Measurements from ENCODE around the gene CD2AP. TPM values are rescaled to one million over a fixed set of nuclear protein-coding genes. Genes with fewer than 3 reads are reported as not detected.
A peak's percentile ranks its signal among the peaks of the same experiment; 100 is the strongest.

Gene CD2AP, protein sequence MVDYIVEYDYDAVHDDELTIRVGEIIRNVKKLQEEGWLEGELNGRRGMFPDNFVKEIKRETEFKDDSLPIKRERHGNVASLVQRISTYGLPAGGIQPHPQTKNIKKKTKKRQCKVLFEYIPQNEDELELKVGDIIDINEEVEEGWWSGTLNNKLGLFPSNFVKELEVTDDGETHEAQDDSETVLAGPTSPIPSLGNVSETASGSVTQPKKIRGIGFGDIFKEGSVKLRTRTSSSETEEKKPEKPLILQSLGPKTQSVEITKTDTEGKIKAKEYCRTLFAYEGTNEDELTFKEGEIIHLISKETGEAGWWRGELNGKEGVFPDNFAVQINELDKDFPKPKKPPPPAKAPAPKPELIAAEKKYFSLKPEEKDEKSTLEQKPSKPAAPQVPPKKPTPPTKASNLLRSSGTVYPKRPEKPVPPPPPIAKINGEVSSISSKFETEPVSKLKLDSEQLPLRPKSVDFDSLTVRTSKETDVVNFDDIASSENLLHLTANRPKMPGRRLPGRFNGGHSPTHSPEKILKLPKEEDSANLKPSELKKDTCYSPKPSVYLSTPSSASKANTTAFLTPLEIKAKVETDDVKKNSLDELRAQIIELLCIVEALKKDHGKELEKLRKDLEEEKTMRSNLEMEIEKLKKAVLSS
- 15.7 TPM for polyA plus RNA-seq (2012; ENCODE audit: low read depth, missing spikeins)

DNA sequence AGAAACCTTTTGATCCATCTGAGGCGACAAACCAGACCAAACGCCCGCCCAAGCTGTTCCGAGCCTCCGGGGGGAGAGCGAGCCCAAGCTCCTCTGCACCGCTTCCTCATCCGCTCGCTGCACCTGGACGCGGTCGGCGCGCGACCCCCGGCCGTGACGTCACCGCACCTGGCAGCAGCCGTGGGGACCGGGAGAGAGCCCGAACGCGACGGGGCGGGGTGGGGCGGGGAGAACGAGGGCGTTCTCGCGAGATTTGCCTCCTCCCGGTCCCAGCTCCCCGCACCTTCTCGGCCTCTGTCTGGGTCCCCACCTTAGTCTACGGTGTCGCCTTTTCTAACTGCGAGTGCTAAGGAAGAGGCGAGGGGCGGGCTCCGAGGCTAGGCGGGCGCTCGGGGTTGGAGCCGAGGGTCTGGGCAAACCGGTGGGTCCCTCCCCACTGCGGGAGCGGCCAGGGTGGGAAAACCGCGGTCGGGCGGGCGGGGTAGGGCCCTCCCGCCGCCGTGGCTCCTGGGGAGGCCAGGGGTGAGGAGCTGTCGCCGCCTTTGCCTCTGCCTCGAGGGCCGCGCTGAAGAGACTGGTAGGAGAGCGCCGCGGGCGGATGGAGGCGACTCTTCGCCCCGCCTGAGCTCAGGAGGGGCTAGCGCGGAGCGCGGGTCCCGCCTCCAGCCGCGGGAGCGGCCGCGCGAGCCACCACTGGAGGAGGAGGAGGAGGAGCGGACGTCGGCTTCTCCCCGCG is at the start of gene CD2AP:
Gene CD2AP, plus strand, starts transcription at position 293 of the 736 bp plus-strand sequence. CDS start 456 bp downstream, outside the sequence.
- FAIRE-seq = peak; percentile 97
- TF ChIP-seq POLR2AphosphoS5 (IDR thresholded peaks at IDR 0.05; ENCODE audit: low read depth, low read length) = peak; percentile 84; the same call in 1 of the 2 replicates
- TF ChIP-seq PAX5 (IDR thresholded peaks at IDR 0.05; ENCODE audit: insufficient read depth, low read length, severe bottlenecking) = peak; percentile 15
- TF ChIP-seq TAF1 (IDR thresholded peaks at IDR 0.05; ENCODE audit: low read depth, low read length) = peak; percentile 47
- TF ChIP-seq POLR2A (IDR thresholded peaks at IDR 0.05; ENCODE audit: low read depth, low read length) = peak; percentile 82
- no peak for TF ChIP-seq POU2F2 (IDR thresholded peaks at IDR 0.05; ENCODE audit: low read depth, low read length)
- TF ChIP-seq SPI1 (IDR thresholded peaks at IDR 0.05; ENCODE audit: low read depth, low read length) = peak; percentile 56
- DNase-seq (ENCODE audit: insufficient read length, low spot score) = peak; percentile 77

DNA sequence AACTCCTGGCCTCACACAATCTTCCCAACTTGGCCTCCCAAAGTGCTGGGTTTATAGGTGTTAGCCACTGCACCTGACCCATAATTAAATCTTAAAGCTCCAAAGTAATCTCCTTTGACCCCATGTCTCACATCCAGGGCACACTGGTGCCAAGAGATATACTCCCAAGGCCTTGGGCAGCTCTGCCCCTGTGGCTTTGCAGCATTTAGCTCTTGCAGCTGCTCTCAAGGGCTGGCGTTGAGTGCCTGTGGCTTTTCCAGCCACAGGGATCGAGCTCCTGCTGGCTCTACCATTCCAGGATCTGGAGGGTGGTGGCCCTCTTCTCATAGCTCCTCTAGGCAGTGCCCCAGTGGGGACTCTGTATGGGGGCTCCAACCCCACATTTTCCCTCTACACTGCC is 49.3 kb upstream of the CD2AP start:
- DNase-seq (ENCODE audit: insufficient read length, low spot score) = no peak
- FAIRE-seq = no peak
- no peak for TF ChIP-seq SPI1 (IDR thresholded peaks at IDR 0.05; ENCODE audit: low read depth, low read length)
- no peak for TF ChIP-seq POLR2AphosphoS5 (IDR thresholded peaks at IDR 0.05; ENCODE audit: low read depth, low read length)
- TF ChIP-seq PAX5 (IDR thresholded peaks at IDR 0.05; ENCODE audit: insufficient read depth, low read length, severe bottlenecking) = no peak
- no peak for TF ChIP-seq POU2F2 (IDR thresholded peaks at IDR 0.05; ENCODE audit: low read depth, low read length)
- TF ChIP-seq TAF1 (IDR thresholded peaks at IDR 0.05; ENCODE audit: low read depth, low read length) = no peak
- TF ChIP-seq POLR2A (IDR thresholded peaks at IDR 0.05; ENCODE audit: low read depth, low read length) = no peak

DNA sequence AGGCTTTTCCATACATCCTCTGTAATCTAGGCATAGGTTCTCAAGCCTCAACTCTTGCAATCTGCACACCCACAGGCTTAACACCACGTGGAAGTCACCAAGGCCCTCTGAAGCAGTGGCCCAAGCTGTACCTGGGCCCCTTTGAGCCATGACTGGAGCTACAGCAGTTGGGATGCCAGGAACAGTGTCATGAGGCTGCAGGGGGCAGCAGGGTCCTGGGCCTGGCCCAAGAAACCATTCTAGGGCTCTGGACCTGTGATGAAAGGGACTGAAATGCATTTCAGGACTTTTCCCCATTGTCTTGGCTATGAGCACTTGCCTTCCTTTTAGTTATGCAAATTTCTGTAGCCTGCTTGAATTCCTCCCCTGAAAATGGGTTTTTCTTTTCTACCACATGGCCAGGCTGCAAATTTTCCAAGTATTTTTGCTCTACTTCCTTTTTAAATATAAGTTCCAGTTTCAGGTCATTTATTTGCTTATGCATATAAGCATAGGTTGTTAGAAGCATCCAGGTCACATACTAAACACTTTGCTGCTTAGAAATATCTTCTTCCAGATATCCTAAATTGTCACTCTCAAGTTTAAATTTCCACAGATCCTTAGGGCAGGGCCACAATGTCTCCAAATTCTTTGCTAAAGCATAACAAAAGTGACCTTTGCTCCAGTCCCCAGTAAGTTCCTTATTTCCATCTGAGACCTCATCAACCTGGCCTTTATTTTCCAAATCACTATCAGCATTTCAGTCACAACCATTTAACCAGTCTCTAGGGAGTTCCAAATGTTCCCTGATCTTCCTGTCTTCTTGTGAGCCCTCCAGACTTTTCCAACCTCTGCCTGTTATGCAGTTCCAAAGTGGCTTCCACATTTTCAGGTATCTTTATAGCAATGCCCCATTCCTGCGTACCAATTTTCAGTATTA is 48.6 kb upstream of the CD2AP start:
- FAIRE-seq = no peak
- TF ChIP-seq POLR2A (IDR thresholded peaks at IDR 0.05; ENCODE audit: low read depth, low read length) (no peak), TAF1 (IDR thresholded peaks at IDR 0.05; ENCODE audit: low read depth, low read length) (no peak)
- DNase-seq (ENCODE audit: insufficient read length, low spot score) = no peak

DNA sequence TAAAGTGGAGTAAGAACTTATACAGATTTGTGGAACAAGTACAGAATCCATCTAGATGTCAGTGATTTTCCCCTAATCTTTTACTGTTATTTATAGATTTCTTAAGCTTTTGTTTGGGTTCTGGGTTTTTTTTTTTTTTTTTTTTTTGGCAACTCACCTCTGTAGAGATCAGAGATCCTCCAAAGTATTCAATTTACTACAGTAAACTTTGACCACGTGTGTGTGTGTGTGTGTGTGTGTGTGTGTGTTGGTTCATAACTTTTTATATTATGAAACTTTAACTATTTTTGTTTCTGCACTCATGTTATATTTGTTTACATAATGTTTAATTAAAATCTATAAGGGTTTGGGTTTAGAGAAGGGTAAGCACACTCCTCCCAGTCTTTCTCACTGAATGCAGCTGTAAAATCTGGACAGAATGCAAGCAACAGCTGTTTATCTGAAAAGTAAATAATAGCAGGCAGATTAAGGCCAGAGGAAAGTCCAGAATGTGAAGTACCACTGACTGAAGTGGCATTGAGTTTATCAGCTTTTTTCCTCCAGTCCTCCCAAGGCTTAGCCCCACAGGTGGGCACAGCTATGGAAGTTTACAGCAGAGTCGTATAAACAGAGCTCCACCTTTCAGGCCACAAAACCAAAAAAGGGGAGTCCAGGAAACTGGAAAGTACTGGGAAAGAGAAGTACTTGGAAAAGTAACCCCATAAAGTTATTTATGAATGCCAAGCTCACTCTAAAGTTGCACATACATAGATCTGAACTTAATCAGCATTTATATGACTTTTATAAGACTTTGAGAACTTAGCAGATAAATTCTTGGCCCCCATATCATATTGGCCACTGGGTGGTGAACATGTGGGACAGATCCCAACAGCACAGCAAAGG is 43.0 kb upstream of the CD2AP start:
- DNase-seq (ENCODE audit: insufficient read length, low spot score) = no peak
- FAIRE-seq = peak; percentile 13
- TF ChIP-seq POU2F2 (IDR thresholded peaks at IDR 0.05; ENCODE audit: low read depth, low read length) (no peak), PAX5 (IDR thresholded peaks at IDR 0.05; ENCODE audit: insufficient read depth, low read length, severe bottlenecking) (no peak), POLR2A (IDR thresholded peaks at IDR 0.05; ENCODE audit: low read depth, low read length) (no peak), POLR2AphosphoS5 (IDR thresholded peaks at IDR 0.05; ENCODE audit: low read depth, low read length) (no peak), SPI1 (IDR thresholded peaks at IDR 0.05; ENCODE audit: low read depth, low read length) (no peak), TAF1 (IDR thresholded peaks at IDR 0.05; ENCODE audit: low read depth, low read length) (no peak)

DNA sequence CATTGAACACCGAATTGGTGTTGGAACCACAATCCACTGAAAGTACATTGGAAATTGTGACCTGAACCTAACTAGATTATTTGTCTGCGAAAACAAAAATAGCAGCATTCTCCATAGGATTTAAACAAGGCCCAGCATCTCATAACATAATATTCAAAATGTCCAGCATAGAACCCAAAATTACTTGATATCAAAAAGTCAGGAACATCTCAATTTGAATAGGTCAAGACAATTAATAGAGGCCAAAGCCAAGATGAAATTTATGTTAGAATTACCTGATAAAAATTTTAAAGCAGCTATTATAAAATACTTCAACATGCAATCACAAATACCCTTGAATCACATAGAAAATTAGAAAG is 42.4 kb upstream of the CD2AP start:
- FAIRE-seq (no peak), DNase-seq (ENCODE audit: insufficient read length, low spot score) (no peak)
- no peak for TF ChIP-seq POLR2A (IDR thresholded peaks at IDR 0.05; ENCODE audit: low read depth, low read length)
- TF ChIP-seq SPI1 (IDR thresholded peaks at IDR 0.05; ENCODE audit: low read depth, low read length) = no peak

DNA sequence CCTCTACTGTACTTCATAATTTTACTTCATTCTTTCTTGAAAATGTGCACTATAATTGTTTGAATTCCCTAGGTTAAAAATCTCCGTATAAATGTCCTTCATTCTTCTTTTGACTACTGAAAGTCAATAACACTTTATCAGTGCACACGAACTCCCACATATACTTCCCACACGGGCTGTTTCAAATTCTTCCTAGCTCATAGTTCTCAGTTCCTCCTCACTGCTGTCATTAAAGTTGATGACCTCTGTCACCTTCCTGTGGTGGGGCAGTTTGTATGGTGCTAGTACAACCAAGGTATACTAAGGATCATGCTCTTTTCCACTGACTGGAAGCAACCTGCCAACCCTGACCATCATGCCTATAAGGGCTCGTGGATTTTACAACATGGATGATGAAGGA is 40.0 kb upstream of the CD2AP start:
- TF ChIP-seq PAX5 (IDR thresholded peaks at IDR 0.05; ENCODE audit: insufficient read depth, low read length, severe bottlenecking) = no peak
- TF ChIP-seq POLR2A (IDR thresholded peaks at IDR 0.05; ENCODE audit: low read depth, low read length) = no peak
- peak; percentile 96 for TF ChIP-seq SPI1 (IDR thresholded peaks at IDR 0.05; ENCODE audit: low read depth, low read length)
- peak; percentile 59; the same call in 1 of the 2 replicates for TF ChIP-seq POU2F2 (IDR thresholded peaks at IDR 0.05; ENCODE audit: low read depth, low read length)
- TF ChIP-seq POLR2AphosphoS5 (IDR thresholded peaks at IDR 0.05; ENCODE audit: low read depth, low read length) = no peak
- TF ChIP-seq TAF1 (IDR thresholded peaks at IDR 0.05; ENCODE audit: low read depth, low read length) = no peak
- no peak for DNase-seq (ENCODE audit: insufficient read length, low spot score)
- peak; percentile 95 for FAIRE-seq

DNA sequence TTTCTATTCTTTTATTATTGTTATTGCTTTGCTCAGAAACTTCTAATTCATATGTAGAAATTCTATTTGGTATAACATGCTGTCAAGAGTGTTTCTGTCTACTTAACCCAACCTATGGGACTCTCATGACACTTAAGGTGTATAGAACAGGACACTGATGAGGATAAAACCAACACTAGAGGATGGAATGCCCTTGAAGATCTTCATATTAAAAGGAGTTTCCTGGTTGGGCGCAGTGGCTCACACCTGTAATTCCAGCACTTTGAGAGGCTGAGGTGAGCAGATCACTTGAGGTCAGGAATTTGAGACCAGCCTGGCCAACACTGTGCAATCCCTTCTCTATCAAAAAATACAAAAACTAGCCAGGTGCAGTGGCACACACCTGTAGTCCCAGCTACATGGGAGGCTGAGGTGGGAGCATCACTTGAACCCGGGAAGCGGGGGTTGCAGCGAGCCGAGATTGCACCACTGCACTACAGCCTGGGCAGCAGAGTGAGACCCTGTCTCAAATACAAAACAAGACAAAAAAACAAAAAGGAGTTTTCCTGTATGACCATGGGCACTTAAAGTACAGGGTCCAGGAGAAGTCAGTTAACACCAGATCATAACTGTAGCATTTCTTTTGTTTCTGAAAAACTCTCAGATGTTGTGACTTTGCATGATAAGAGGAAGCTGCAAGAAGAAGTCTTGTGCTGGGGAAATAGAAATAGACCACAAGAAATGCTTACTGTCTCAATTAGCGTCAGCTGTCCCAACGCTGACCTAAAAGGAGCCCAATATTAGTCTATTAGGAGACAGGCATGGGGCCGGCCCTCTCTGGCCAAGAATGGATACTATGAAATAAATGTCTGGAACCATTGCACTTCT is 38.9 kb upstream of the CD2AP start:
- no peak for DNase-seq (ENCODE audit: insufficient read length, low spot score)
- TF ChIP-seq TAF1 (IDR thresholded peaks at IDR 0.05; ENCODE audit: low read depth, low read length) = no peak
- peak; percentile 71 for TF ChIP-seq SPI1 (IDR thresholded peaks at IDR 0.05; ENCODE audit: low read depth, low read length)
- 0 out of 2 replicates have a peak, but pooled peaks have one; percentile 48 for TF ChIP-seq POU2F2 (IDR thresholded peaks at IDR 0.05; ENCODE audit: low read depth, low read length)
- no peak for TF ChIP-seq POLR2AphosphoS5 (IDR thresholded peaks at IDR 0.05; ENCODE audit: low read depth, low read length)
- FAIRE-seq = peak; percentile 84

Measured in GM12891 (cell line).